ENCODE results near the gene LOXL1.

LOXL1 gene

DNA sequence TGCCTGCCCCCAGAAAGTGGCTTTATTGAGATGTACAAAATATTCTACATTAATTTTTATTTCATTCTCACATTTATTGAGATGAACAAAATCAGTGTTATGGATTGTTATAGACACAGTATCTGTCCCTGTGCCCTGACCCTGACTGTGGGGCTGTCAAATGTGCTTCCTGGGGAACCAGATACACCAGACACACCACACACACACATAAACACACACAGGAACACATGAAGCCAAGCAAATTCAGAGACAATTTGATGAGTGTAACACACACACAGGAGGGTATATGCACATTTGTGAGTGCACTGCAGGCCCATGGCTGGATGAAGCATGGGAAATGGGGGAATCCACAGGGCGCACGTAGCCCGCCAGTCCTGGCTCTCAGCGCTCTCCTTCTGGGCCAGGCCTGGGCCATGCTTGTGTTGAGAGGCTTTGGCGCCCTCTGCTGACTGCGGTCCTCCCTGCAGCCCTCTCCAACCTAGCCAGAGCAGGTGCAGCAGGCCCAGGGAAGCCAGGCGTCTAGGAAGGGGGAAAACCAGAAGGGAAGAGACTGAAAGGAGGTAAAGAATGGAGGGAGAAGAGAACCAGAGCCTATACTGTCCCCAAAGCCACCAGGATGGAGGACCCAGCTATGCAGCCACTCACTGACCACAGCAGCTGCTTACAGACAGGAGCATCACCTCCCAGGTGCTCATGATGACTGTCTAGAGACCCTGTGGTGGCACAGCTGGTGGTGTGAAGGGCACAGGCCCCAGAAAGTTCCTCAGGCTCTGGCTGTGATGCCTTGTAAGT, 18.0 kb upstream of the LOXL1 start:
- TF ChIP-seq, protein P1, sequence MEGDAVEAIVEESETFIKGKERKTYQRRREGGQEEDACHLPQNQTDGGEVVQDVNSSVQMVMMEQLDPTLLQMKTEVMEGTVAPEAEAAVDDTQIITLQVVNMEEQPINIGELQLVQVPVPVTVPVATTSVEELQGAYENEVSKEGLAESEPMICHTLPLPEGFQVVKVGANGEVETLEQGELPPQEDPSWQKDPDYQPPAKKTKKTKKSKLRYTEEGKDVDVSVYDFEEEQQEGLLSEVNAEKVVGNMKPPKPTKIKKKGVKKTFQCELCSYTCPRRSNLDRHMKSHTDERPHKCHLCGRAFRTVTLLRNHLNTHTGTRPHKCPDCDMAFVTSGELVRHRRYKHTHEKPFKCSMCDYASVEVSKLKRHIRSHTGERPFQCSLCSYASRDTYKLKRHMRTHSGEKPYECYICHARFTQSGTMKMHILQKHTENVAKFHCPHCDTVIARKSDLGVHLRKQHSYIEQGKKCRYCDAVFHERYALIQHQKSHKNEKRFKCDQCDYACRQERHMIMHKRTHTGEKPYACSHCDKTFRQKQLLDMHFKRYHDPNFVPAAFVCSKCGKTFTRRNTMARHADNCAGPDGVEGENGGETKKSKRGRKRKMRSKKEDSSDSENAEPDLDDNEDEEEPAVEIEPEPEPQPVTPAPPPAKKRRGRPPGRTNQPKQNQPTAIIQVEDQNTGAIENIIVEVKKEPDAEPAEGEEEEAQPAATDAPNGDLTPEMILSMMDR (IDR thresholded peaks at IDR 0.05; ENCODE audit: insufficient read depth, low read depth, low read length, missing control alignments): peak; percentile 95
- peak; percentile 77 for DNase-seq (ENCODE audit: low read depth)
- H3K4me3 ChIP-seq (ENCODE audit: low read length): no peak overlapping the region

DNA sequence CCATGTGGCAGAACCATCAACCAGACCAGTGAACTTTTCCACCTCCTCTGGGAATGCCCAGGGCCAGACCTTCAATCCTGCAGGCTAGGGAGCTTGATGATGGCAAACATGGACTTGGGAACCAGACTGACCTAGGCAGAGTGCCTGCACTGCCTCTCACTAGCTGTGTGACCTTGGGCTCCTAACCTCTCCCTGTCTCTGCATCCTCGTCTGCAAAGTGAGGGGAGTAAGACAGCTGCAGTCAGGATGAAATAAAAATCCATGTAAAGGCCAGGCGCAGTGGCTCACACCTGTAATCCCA, 17.5 kb upstream of the LOXL1 start:
- H3K4me3 ChIP-seq (ENCODE audit: low read length): no peak overlapping the region
- no peak for DNase-seq (ENCODE audit: low read depth)
- TF ChIP-seq, protein P1 (IDR thresholded peaks at IDR 0.05; ENCODE audit: insufficient read depth, low read depth, low read length, missing control alignments): no peak

DNA sequence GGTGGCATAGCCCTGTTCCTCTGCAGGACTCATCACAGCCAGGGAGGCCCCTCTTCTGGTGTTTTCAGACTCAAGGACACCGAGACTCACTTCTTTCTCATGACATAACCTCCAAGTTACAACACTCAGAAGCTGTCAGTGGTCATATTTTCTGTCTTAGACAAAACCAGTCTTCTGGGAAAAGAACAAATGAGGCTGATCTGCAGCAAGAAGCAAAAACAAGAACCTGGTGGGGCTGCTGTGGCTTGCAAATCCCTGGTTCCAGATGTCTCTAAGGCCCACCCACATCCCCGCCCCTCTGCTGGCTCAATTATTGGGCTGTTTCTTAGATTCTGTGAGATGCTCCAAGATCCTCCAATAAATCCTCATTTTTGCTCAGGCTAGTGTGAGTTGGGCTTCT, 16.6 kb upstream of the LOXL1 start:
- no peak for DNase-seq (ENCODE audit: low read depth)
- TF ChIP-seq, protein P1 (IDR thresholded peaks at IDR 0.05; ENCODE audit: insufficient read depth, low read depth, low read length, missing control alignments): no peak
- H3K4me3 ChIP-seq (ENCODE audit: low read length): no peak overlapping the region

DNA sequence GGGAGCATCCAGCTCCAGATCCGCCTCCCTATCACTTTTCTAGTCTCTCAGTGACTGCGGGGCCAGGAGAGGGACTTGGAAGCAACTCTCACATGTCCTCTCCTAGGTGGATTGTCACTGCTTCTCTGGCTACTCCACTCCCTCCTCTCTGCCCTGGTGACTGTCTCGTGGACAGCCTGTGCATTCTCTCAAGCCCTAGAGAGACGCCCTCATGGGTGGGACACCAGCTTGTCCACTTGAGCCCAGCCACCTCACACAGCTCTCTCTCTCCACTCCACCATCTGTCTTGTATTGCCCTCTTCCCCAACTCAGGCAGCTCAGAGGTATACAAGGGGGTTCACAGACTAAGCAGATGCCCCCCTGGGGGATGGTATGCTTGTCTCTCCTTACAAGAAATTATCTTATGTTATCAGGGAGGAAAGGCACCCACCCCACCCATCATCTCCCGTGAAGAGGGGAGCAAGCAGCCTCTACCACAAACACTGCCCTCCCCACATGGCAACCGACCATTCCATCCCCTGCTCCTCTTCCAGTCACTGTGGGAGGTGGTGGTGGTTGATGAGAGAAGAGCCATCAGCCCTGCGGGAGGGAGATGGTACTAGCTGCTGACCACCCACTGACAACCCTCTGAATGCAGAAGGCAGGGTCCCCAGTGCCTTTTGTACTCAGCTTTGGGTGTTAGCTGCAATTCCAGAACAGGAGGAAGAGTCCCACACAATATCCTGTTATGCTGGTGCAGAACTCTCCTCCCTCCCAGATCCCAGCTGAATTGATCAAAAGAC, 15.5 kb upstream of the LOXL1 start:
- no peak for DNase-seq (ENCODE audit: low read depth)
- no peak overlapping the region for H3K4me3 ChIP-seq (ENCODE audit: low read length)
- TF ChIP-seq, protein P1 (IDR thresholded peaks at IDR 0.05; ENCODE audit: insufficient read depth, low read depth, low read length, missing control alignments): no peak

DNA sequence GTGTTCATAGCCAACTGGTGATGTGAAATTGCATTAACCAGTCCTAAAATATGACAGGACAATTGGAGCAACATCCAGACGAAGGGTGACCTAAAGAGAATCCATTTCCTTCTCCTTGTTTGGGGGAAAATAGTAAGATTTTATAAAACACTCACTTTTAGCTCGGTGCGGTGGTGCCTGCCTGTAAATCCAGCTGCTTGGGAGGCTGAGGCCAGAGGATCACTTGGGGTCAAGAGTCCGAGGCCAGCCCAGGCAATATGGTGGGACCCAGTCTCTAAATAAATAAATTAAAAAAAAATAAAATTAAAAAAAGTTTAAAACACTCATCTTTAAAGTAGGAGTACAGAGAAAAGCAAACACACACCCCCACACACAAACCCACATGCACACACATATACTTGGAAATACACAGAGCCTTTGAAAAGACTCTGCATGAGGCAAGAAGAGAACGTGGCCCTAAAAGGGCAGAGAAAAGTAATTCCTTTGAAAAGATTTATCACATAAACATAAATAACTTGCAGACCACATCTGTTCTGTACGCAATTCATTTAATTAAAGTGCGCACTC, 14.1 kb upstream of the LOXL1 start:
- no peak overlapping the region for H3K4me3 ChIP-seq (ENCODE audit: low read length)
- TF ChIP-seq, protein P1 (IDR thresholded peaks at IDR 0.05; ENCODE audit: insufficient read depth, low read depth, low read length, missing control alignments): no peak
- DNase-seq (ENCODE audit: low read depth): no peak

DNA sequence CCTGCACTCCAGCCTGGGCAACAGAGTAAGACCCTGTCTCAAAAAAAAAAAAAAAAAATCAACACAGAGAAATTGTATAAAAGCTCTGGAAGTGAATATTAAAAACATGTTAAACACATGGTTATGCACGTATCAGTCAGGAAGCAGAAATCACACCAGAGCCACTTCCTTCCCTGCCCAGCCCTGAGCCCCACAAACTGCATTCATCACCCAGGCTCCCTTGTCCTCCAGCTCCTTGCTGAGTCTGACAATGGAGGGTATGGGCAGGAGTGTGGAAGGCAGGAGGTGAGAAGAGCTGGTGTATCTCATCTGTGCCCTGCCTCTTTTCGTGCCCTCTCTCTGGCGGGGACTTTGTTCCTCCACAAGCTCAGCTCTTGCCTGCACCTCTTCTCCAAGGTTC, 12.1 kb upstream of the LOXL1 start:
- TF ChIP-seq, protein P1 (IDR thresholded peaks at IDR 0.05; ENCODE audit: insufficient read depth, low read depth, low read length, missing control alignments): no peak
- no peak overlapping the region for H3K4me3 ChIP-seq (ENCODE audit: low read length)
- DNase-seq (ENCODE audit: low read depth): no peak

Measured in epithelial cell of esophagus (primary cell).